ENCODE measurements around the gene GTF2B.
"Not testable (repeated sequence)": the region's sequence is repeated elsewhere in the genome, so short reads cannot be mapped to it uniquely, and the experiment has no call there.

Gene GTF2B, protein sequence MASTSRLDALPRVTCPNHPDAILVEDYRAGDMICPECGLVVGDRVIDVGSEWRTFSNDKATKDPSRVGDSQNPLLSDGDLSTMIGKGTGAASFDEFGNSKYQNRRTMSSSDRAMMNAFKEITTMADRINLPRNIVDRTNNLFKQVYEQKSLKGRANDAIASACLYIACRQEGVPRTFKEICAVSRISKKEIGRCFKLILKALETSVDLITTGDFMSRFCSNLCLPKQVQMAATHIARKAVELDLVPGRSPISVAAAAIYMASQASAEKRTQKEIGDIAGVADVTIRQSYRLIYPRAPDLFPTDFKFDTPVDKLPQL

DNA sequence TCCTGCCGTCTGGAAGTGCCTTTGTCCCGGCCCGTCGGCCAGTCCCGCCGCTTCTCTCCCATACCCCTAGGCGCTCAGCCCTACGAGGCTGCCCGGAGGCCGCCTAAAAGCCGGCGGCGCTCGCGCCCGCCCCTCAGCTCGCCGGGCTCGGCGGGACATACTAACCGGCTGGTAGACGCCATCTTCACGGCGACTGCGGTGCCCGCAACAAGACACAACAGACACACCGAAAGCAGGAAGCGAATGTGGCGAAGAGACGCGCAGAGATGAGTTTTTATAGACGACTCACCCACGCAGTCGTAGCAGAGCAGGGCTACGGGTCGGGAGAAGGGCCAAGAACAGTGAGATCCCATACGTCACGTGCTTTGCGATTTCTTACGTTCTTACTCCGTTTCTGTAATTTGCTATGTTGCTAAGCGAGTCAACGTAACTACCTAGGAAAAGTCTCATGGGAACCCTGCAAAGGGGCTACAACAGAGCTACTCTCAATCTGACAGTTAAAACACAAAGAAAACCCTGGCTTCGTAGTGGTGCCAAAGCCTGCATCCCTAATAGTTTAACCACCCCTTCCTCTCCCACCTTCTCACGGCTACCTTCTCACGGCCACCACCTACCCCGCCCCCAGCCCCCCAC is at the start of gene GTF2B:
TSS of gene GTF2B (minus strand) at position 250 of the 633 bp plus-strand sequence. CDS start at position 182, 68 bp downstream.
- DNase-seq (ENCODE audit: low read depth, low spot score) = peak; percentile 84

DNA sequence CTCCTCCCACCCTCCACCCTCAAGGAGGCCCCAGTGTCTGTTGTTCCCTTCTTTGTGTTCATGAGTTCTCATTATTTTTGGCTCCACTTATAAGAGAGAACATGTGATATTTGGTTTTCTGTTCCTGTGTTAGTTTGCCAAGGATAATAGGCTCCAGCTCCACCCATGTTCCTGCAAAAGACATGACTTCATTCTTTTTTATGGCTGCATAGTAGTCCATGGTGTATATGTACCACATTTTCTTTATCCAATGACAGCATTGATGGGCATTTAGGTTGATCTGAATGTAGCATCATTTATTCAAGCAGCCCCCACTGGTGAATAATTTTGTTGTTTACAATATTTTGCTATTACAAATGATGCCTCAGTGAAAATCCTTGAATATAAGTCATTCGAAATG is 47.2 kb upstream of the GTF2B start:
- not testable (repeated sequence) for DNase-seq (ENCODE audit: low read depth, low spot score)

DNA sequence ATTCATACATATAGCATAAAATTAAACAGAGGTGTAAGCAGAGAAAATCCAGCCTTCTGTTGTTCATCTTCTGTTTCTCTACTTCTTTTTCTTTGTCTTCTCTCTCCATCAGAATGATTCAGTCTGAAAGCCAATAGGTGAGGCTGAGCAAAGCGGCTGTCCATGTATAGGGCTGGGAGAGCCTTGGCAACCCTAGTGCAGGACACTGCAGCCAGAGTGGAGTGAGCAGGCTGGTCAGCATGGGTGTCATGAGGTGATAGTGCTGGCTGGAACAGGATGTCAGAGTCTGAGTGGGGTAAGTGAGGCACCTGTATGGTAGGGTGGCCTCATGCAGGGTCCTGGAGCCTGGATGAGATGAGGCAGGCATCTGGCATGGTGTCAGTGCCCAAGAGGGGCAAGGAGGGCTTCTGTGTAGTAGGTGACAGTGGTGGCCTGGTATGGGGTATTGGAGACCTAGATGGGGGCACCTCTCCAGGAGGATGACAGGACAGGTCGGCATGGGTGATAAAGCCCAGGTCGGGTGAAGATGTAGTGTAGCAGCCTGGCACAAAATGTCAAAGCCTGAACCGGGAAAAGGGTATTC is 45.5 kb upstream of the GTF2B start:
- DNase-seq (ENCODE audit: low read depth, low spot score) = no peak

DNA sequence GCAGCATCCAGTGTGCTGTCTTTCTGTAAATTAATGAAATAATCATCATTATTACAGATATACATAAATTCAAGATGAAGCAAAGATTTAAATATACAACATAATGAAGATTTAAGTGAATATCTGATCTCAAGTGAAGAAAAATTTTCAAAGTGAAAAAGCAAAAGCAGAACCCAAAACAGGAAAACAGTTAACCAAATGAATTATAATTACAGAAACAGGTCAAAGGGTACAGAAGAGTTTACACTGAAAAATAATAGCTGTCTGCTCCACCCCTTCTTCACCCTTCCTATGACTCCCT is 44.8 kb upstream of the GTF2B start:
- DNase-seq (ENCODE audit: low read depth, low spot score) = no peak

DNA sequence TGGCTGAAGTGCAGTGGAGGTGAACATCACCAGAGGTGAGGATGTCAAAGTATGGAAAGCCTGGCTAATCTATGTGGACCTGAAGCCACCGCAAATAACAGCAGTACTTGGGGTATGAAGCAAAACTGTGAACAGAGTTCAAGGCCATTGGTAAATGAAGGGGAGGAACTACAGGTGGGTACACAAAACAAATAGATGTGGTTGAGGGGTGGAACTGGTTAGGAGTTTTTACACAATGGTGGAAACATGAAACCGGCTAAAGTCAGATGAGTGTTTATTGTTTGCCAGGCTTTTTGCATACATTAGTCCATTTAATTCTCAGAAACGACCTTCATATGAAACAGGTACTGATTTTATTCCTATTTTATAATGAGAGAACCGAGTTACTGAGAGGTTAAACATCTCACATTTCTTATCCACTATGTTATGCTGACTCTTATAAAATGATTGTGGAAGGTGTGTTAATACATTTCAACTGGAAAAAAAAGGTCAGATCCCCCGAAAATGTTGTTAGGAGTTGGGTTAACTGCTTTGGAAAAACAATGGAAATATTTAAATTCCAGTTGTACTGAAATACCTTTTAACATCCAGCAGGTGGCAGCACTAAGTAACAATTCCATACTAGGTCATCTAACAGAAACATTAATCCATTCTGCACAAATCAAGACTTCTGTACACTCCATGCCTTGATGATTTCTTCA is 44.3 kb upstream of the GTF2B start:
- no peak for DNase-seq (ENCODE audit: low read depth, low spot score)

DNA sequence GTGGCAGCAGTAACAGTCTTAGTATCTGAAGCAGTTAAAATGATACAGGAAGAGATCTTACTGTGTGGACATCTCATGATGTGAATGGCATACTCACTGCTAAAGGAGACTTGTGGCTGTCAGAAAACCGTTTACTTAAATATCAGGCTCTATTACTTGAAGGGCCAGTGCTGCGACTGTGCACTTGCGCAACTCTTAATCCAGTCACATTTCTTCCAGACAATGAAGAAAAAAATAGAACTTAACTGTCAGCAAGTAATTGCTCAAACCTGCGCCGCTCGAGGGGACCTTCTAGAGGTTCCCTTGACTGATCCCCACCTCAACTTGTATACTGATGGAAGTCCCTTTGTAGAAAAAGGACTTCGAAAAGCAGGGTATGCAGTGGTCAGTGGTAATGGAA is 38.8 kb upstream of the GTF2B start:
- DNase-seq (ENCODE audit: low read depth, low spot score) = not testable (repeated sequence)

DNA sequence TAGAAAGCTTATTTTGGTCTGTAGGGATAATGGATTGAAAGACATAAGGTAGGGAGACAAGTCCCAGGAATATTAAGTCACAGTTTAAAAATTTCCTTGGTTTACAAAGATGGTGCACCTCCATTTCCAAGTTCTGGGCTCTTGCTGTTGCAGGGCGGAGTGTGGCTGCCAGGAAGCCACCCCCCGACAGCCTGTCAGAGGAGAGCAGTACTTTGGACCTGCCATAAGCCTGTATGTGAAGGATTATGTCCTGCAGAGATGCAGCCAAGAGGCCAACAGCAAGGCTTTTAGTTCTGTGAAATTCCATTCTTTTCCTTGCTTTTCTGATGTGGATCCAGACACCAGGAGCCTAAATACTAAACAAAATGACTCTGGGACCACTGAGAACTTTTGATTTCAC is 31.9 kb upstream of the GTF2B start:
- DNase-seq (ENCODE audit: low read depth, low spot score) = no peak

DNA sequence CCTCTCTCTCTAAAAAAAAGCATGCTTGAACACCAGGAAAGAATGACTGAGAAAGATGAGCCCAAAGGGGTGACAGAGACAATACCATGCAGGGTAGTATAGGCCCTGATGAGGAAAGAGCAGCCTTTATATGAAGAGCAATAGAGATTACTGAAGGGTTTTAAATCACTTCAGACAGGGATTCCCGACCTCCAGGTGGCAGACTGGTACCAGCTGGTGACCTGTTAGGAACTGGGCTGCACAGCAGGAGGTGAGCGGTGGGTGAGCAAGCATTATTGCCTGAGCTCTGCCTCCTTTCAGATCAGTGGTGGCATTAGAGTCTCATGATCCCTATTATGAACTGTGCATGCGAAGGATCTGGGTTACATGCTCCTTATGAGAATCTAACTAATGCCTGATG is 30.8 kb upstream of the GTF2B start:
- no peak for DNase-seq (ENCODE audit: low read depth, low spot score)

DNA sequence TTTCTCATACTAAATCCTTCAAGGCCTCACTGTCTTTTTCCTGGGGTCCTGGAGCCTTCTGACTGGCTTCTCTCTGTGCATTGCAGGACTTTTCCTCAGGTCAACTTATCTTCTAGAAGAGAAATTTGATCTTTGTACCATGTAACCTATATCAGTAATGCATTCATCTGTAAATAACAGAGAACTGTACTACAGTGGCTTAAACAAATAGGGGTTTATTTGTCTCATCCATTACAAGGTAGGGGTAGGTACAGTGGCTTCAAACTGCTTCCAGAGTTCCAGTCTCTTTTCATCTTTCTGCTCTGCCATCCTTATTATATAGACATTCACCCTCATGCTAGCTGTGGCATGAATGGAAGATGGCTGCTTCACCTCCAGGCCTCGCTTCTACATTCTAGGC is 29.5 kb upstream of the GTF2B start:
- DNase-seq (ENCODE audit: low read depth, low spot score) = no peak

DNA sequence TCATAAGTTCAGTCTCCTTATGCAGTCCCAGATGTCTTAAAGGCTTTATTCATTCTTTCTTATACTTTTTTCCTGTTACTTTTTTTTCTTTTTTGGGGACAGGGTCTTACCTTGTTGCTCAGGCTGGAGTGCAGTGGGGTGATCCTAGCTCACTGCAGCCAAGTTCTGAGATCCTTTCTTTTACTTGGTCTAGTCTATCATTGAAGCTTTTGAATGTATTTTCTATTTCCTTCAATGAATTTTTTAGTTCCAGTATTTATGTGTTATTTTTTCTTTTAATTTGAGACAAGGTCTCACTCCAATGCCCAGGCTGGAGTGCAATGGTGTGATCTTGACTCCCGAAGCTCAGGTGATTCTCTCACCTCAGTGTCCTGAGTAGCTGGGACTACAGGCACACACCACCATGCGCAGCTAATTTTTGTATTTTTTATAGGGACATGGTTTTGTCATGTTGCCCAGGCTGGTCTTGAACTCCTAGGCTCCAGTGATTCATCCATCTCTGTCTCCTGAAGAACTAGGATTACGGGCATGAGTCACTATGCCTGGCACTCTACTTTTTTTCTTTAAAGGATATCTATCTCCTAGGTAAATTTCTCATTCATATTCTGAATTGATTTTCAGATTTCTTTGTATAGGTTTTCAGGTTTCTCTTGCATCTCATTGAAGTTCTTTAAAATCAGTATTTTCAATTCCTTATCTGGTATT is 26.1 kb upstream of the GTF2B start:
- no peak for DNase-seq (ENCODE audit: low read depth, low spot score)

DNA sequence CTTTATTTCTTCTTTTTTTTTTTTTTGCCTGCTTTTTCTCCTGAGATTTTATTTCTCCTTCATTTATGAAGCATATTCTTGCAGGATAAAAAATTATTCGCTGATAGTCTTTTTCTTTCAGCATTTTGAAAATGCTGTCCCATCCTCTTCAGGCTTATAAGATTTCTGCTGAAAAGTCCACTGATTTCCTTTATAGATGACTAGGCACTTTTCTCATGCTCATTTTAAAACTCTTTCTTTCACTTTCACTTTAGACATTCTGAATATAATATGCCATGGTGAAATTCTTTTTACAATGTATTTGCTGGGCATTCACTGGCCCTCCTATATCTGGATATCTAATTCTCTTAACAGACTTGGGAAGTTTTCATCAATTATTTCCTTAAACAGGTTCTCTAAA is 25.5 kb upstream of the GTF2B start:
- no peak for DNase-seq (ENCODE audit: low read depth, low spot score)

DNA sequence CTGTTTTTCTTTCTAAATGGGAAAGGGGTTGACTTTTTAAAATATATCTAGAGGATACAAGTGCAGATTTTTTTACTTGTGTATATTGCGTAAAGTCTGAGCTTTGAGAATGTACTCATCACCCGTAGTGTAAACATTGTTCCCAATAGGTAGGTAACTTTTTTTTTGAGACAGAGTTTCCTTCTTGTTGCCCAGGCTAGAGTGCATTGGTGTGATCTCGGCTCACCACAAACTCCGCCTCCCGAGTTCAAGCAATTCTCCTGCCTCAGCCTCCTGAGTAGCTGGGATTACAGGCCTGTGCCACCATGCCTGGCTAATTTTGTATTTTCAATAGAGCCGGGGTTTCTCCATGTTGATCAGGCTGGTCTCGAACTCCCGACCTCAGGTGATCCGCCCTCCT is 20.4 kb upstream of the GTF2B start:
- DNase-seq (ENCODE audit: low read depth, low spot score) = not testable (repeated sequence)

DNA sequence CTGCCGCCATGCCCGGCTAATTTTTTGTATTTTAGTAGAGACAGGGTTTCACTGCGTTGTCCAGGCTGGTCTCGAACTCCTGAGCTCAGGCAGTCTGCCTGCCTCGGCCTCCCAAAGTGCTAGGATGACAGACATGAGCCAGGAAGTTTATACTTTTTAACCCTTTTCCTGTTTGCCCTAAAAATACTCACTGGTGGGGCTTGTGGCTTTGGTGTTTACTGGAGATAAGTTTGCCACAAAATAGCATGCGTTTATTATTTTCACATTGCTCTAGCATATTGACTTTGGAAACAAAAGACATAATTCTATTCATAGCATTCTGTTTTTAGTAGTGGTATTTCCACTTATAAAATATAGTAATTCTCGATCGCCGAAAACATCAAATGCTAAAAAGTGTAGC is 19.8 kb upstream of the GTF2B start:
- DNase-seq (ENCODE audit: low read depth, low spot score) = no peak

DNA sequence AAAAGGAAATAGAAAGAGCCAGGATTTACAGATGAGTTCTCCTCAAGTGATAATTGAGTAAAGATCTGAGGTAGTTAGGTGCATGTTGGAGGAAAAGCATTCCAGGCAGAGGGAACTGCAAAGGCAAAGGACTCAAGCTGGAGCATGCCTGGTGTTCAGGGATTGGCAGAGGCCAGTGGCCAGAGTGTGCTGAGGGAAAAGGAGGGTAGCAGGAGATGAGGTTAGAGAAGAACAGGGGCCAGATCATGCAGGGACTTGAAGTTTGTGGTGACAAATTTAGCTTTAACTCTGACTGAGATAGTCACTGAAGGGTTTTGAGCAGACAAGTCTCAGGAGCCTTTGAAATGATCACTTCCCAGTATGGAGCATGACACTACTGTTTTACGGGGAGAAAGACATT is 19.0 kb upstream of the GTF2B start:
- no peak for DNase-seq (ENCODE audit: low read depth, low spot score)

DNA sequence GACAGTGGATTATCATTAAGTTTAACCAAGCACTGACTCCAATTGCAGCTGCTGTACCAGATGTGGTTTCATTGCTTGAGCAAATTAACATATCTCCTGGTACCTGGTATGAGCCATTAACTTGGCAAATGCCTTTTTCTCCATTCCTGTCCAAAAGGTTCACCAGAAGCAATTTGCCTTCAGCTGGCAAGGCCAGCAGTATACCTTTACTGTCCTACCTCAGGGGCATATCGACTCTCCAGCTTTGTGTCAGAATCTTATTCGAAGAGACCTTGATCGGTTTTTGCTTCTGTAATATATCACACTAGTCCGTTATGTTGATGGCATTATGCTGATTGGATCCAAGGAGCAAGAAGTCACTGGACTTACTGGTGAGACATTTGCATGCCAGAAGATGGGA is 9.5 kb upstream of the GTF2B start:
- DNase-seq (ENCODE audit: low read depth, low spot score) = no peak

DNA sequence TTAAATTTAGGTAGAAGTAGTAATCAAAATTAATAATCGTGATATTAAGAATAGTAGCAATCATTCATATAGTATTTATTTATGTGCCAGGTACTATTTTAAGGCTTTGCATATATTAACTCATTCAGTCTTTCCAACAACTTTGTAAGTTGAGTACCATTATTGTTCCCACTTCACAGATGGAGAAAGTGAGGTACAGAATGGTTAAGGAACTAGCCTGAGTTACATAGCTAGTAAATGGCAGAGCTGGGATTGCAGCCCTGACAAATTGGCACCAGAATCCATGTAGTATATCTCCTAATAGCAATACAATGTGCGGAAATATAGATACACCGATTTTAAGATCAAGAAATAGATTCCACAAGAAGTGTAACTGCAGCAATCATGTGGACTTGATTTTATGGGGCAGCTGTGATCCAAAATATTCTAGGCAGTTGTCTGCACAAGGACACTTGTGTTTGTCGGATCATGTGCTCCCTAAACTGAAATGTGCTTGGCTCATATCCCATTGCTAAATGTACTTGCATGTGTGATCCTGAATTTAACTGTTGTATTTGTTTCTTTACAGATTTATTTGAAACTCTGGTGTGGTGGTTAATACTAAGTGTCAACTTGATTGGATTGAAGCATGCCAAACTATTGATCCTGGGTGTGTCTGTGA is 5.8 kb upstream of the GTF2B start:
- DNase-seq (ENCODE audit: low read depth, low spot score) = no peak

DNA sequence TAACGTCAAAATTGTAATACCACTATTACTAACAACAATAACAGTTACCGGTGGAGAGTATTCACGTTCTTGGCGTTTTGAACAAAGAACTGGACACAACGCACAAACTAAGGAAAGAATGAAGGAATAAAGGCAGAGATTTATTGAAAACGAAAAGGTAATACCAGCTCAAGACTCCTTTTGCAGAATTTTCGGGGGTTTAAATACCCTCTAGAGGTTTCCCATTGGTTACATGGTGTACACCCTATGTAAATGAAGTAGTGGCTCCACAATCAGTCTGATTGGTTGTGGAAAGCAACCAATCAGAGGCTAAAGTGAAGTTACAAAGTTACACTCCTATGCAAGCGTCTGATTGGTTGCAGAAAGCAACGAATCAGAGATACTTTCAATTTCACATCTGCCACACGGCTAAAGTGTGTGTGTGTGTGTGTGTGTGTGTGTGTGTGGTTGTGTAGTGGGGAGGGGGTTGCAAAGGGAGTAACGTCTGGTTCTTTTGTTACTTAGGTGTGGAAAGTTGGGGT is 1.1 kb upstream of the GTF2B start:
- DNase-seq (ENCODE audit: low read depth, low spot score) = no peak

DNA sequence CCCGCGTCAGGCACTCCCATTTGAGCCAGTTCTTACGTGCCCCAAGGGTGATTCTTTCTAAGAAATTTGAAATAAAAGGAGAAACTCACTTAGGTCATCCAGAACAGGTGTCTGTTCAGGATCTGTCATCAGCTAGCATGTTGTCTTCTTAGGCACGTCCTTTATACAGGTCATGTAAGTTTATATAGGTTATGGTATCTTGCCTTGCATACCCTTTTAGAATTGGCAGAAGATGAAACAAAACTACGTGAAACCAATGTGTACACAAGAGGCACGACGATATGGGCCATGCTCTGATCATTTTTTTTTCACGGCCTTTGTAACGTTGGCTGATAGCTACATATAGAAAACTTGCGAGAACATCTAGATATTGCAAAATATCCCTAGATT is 579 bp upstream of the GTF2B start:
- no peak for DNase-seq (ENCODE audit: low read depth, low spot score)

DNA sequence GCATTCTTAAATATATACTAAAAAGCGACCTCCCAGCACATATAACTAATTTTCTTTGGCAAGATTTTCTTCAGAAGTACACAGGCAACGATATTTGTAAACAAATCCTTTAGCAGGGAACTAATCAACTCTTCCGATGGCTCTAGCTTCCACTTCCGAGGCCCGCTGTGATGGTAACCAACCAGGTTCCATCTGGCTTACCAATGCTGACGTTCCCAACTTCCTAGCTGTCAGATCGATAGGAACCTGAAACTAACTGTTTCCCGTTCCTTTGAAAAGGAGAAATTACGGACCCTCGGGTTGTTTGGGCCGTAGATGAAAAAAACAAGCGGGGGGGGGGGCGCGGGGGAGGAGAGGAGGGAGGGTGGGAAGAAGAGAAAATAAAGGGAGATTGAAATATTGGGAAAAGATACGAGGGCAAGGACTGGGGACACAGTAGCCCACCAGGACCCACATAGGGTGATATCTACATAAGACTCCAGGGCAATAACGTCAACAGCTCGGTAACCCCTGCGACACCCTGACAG is 513 bp downstream of the GTF2B start:
- DNase-seq (ENCODE audit: low read depth, low spot score) = no peak

DNA sequence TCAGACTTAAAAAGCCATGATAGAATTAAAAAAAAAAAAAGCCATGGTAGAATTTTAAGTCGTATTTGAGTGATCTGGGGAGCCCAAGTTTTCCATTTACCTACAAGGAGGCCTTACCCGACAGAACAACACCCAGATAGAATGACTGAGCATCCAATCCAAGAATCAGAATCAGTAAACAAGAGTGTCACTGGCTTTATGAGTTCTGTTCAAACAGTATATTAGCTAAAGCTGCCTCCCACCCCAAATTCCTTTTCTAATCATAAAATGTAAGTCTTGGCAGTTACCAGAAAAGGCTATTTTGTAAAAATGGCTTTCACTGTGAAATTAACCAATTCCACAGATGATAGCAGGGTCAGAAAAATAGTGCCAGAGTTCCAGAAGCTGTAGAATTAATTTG is 1.2 kb downstream of the GTF2B start:
- DNase-seq (ENCODE audit: low read depth, low spot score) = no peak

DNA sequence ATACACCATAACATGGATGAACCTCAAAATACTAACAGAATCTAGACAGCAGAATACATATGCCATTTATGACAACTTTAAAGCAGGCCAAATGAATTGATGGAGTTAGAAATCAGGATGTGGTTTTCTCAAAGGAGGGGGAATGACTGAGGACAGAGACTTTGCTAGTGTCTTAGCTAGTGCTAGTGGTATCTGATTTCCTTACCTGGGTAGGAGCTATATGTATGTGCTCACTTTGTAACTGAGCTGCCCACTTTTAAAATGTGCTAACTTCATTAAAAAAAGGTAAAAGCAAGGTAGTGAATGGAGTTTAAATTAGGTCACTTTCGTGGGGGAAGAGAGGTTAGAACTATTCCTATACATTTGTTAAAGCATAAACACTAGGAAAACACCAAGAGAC is 2.6 kb downstream of the GTF2B start:
- DNase-seq (ENCODE audit: low read depth, low spot score) = no peak

Measured in smooth muscle cell of the brain vasculature (primary cell).